ENCODE measurements around the gene DTNBP1. TPM values are rescaled to one million over a fixed set of nuclear protein-coding genes. Genes with fewer than 3 reads are reported as not detected.

The DTNBP1 gene
- total RNA-seq, 1 donor from 2014 or later = 17.2 TPM

GRCh38 chr6:15573384-15573783 is 89.4 kb downstream of the DTNBP1 start:
- DNase-seq (ENCODE audit: low spot score) = no peak
- H3K4me1 Mint-ChIP-seq (ENCODE audit: low read depth) = peaks cover 13% of the 10 kb centered on the region
- intact Hi-C loops (cut with micrococcal nuclease) = no loop called here

GRCh38 chr6:15572296-15573016 is 90.4 kb downstream of the DTNBP1 start:
- DNase-seq (ENCODE audit: low spot score) = no peak
- intact Hi-C loops (cut with micrococcal nuclease) = no loop called here

More at GRCh38 chr6:15573384-15573783, 89.4 kb downstream of the DTNBP1 start:
- Mint-ChIP-seq H3K9me3 (no peaks in the 10 kb centered on the region), H3K4me3 (no peak overlapping the region), H3K27ac (no peak overlapping the region), H3K36me3 (ENCODE audit: low read depth) (no peaks in the 10 kb centered on the region), H3K27me3 (ENCODE audit: insufficient read depth) (no peaks in the 10 kb centered on the region)

GRCh38 chr6:15570171-15570570 is 92.7 kb downstream of the DTNBP1 start:
- DNase-seq (ENCODE audit: low spot score) = no peak
- intact Hi-C loops (cut with micrococcal nuclease) = no loop called here
- Mint-ChIP-seq H3K36me3 (ENCODE audit: low read depth) (no peaks in the 10 kb centered on the region), H3K27me3 (ENCODE audit: insufficient read depth) (no peaks in the 10 kb centered on the region), H3K4me1 (ENCODE audit: low read depth) (peaks cover 7% of the 10 kb centered on the region), H3K27ac (no peak overlapping the region), H3K9me3 (no peaks in the 10 kb centered on the region), H3K4me3 (no peak overlapping the region)

More at GRCh38 chr6:15572296-15573016, 90.4 kb downstream of the DTNBP1 start:
- Mint-ChIP-seq H3K36me3 (ENCODE audit: low read depth) (no peaks in the 10 kb centered on the region), H3K4me3 (no peak overlapping the region), H3K9me3 (no peaks in the 10 kb centered on the region), H3K4me1 (ENCODE audit: low read depth) (peaks cover 13% of the 10 kb centered on the region), H3K27me3 (ENCODE audit: insufficient read depth) (no peaks in the 10 kb centered on the region), H3K27ac (no peak overlapping the region)

- Mint-ChIP-seq H3K4me3 (no peak overlapping the region), H3K4me1 (ENCODE audit: low read depth) (peaks cover 7% of the 10 kb centered on the region), H3K27ac (no peak overlapping the region), H3K27me3 (ENCODE audit: insufficient read depth) (no peaks in the 10 kb centered on the region), H3K36me3 (ENCODE audit: low read depth) (no peaks in the 10 kb centered on the region), H3K9me3 (no peaks in the 10 kb centered on the region)
- intact Hi-C loops (cut with micrococcal nuclease) = no loop called here
- DNase-seq (ENCODE audit: low spot score) = no peak
Measured at GRCh38 chr6:15569035-15569995, 93.5 kb downstream of the DTNBP1 start.

GRCh38 chr6:15562977-15563376 is 99.9 kb downstream of the DTNBP1 start:
- no peak for DNase-seq (ENCODE audit: low spot score)
- Mint-ChIP-seq H3K9me3 (no peaks in the 10 kb centered on the region), H3K4me3 (no peak overlapping the region), H3K4me1 (ENCODE audit: low read depth) (no peaks in the 10 kb centered on the region), H3K27ac (no peak overlapping the region), H3K27me3 (ENCODE audit: insufficient read depth) (no peaks in the 10 kb centered on the region), H3K36me3 (ENCODE audit: low read depth) (no peaks in the 10 kb centered on the region)
- intact Hi-C loops (cut with micrococcal nuclease) = no loop called here

DNA sequence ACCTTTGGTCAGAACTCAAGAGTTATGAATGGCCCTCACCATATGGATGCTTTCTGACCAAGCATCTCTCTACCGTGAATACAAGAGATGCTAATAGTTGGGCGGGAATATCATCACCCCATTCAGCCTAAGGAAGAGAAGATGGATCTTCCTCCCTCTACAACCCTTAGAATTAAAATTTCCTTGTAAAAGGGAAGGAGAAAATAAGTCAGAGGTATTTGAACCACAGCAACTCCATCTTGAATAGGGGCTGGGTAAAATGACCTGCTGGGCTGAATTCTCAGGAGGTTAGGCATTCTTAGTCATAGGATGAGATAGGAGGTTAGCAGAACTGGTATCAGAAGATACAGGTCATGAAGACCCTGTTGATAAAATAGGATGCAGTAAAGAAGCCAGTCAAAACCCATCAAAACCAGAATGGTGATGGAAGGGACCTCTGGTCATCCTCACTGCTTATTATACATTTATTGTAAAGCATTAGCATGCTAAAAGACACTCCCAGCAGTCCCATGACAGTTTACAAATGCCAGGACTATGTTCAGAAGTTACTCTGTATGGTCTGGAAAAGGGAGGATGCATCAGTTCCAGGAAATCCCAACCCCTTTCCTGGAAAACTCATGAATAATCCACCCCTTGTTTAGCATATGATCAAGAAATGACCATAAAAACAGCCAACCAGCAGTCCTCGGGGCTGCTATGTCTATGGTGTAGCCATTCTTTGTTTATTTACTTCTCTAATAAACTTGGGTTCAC is 101.2 kb downstream of the DTNBP1 start:
- no peaks in the 10 kb centered on the region for H3K4me1 Mint-ChIP-seq (ENCODE audit: low read depth)
- no peaks in the 10 kb centered on the region for H3K27me3 Mint-ChIP-seq (ENCODE audit: insufficient read depth)
- H3K36me3 Mint-ChIP-seq (ENCODE audit: low read depth) = peaks cover 4% of the 10 kb centered on the region
- no peak overlapping the region for H3K27ac Mint-ChIP-seq
- DNase-seq (ENCODE audit: low spot score) = no peak
- intact Hi-C loops (cut with micrococcal nuclease) = no loop called here
- H3K4me3 Mint-ChIP-seq = no peak overlapping the region
- no peaks in the 10 kb centered on the region for H3K9me3 Mint-ChIP-seq

- intact Hi-C loops (cut with micrococcal nuclease) = no loop called here
- no peak for DNase-seq (ENCODE audit: low spot score)
- Mint-ChIP-seq H3K9me3 (no peaks in the 10 kb centered on the region), H3K27ac (no peak overlapping the region), H3K27me3 (ENCODE audit: insufficient read depth) (no peaks in the 10 kb centered on the region), H3K36me3 (ENCODE audit: low read depth) (peaks cover 4% of the 10 kb centered on the region), H3K4me3 (no peak overlapping the region), H3K4me1 (ENCODE audit: low read depth) (no peaks in the 10 kb centered on the region)
Measured at GRCh38 chr6:15560713-15561112, 102.1 kb downstream of the DTNBP1 start.

DNA sequence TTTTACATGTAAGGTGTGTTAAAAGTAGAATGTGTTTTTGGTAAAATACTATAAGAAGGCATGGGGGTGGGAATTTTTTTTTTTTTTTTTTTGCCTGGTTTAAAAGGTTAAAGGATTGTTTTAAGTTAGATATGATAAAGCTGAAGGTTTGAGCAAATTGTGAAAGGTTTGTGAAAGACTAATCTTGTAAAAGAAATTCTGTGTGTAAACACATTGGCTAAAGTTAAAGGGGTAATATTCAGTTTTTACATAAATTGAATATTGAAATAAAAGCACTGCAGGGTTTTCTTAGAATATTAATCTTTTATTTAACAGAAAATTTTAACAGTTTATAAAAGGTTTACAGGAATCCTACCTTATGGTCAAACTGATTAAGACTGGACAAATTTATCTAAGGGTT is 105.7 kb downstream of the DTNBP1 start:
- H3K4me1 Mint-ChIP-seq (ENCODE audit: low read depth) = no peaks in the 10 kb centered on the region
- H3K27me3 Mint-ChIP-seq (ENCODE audit: insufficient read depth) = no peaks in the 10 kb centered on the region
- no peaks in the 10 kb centered on the region for H3K9me3 Mint-ChIP-seq
- no peak for DNase-seq (ENCODE audit: low spot score)
- intact Hi-C loops (cut with micrococcal nuclease) = no loop called here
- no peak overlapping the region for H3K4me3 Mint-ChIP-seq
- no peak overlapping the region for H3K27ac Mint-ChIP-seq
- peaks cover 4% of the 10 kb centered on the region for H3K36me3 Mint-ChIP-seq (ENCODE audit: low read depth)

DNA sequence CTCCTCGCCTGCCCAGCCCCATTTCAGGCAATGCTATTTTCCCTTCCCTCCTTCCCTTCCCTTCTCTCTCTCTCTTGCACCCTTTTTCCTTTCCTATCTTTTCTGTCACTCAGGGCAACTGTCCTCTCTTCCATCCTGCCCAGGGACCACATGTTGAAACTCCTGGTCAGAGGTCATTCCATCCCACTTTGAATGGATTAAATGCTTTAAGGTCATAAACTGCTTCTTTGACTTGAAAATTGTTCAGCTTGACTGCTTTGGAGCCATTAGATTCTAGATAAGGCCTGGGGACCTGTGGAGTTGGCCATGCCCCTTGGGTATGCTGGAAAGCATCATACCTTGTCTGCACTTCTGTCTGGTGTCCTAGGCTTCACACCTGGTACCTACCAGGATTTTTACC is 106.1 kb downstream of the DTNBP1 start:
- Mint-ChIP-seq H3K27ac (no peak overlapping the region), H3K4me3 (no peak overlapping the region), H3K4me1 (ENCODE audit: low read depth) (no peaks in the 10 kb centered on the region), H3K36me3 (ENCODE audit: low read depth) (peaks cover 4% of the 10 kb centered on the region), H3K9me3 (no peaks in the 10 kb centered on the region), H3K27me3 (ENCODE audit: insufficient read depth) (no peaks in the 10 kb centered on the region)
- intact Hi-C loops (cut with micrococcal nuclease) = no loop called here
- DNase-seq (ENCODE audit: low spot score) = no peak

- Mint-ChIP-seq H3K9me3 (no peaks in the 10 kb centered on the region), H3K36me3 (ENCODE audit: low read depth) (peaks cover 6% of the 10 kb centered on the region), H3K4me1 (ENCODE audit: low read depth) (no peaks in the 10 kb centered on the region), H3K4me3 (no peak overlapping the region), H3K27ac (no peak overlapping the region), H3K27me3 (ENCODE audit: insufficient read depth) (no peaks in the 10 kb centered on the region)
- no peak for DNase-seq (ENCODE audit: low spot score)
- intact Hi-C loops (cut with micrococcal nuclease) = no loop called here
Measured at GRCh38 chr6:15555101-15556038, 107.5 kb downstream of the DTNBP1 start.

DNA sequence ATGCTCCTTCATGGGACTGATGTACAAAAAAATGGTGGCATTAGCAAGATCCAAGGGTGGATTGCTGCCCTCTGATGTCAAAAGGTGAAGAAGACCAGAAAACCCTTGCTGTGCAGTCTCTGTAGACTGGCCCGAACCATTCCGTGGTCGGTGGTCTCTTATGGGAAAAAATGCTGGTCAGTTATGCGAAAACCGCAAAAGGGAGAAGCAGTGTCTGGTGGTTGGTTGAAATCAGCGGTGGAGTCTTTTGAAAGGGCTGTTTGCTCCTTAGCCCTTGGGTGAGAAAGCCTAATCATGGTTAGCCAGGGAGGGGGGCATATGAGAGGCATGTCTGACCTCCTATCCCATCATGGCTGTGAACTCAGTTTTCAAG is 108.1 kb downstream of the DTNBP1 start:
- Mint-ChIP-seq H3K36me3 (ENCODE audit: low read depth) (peaks cover 6% of the 10 kb centered on the region), H3K9me3 (no peaks in the 10 kb centered on the region), H3K27ac (no peak overlapping the region), H3K4me3 (no peak overlapping the region), H3K27me3 (ENCODE audit: insufficient read depth) (no peaks in the 10 kb centered on the region), H3K4me1 (ENCODE audit: low read depth) (no peaks in the 10 kb centered on the region)
- intact Hi-C loops (cut with micrococcal nuclease) = no loop called here
- DNase-seq (ENCODE audit: low spot score) = no peak

- no peaks in the 10 kb centered on the region for H3K9me3 Mint-ChIP-seq
- H3K4me1 Mint-ChIP-seq (ENCODE audit: low read depth) = no peaks in the 10 kb centered on the region
- peaks cover 6% of the 10 kb centered on the region for H3K36me3 Mint-ChIP-seq (ENCODE audit: low read depth)
- intact Hi-C loops (cut with micrococcal nuclease) = no loop called here
- no peak overlapping the region for H3K4me3 Mint-ChIP-seq
- no peak overlapping the region for H3K27ac Mint-ChIP-seq
- no peaks in the 10 kb centered on the region for H3K27me3 Mint-ChIP-seq (ENCODE audit: insufficient read depth)
- no peak for DNase-seq (ENCODE audit: low spot score)
Measured at GRCh38 chr6:15553736-15554294, 109.0 kb downstream of the DTNBP1 start.

Data from activated T-helper 1 cell treated with anti-CD3 and anti-CD28 coated beads, Interleukin-12 subunit alpha, Interleukin-12 subunit beta, Interleukin-2, Interleukin-4 antibody, amounts not matched to agents 30 ng/mL and 10 ng/mL and 1 ng/mL, durations not matched to agents 14 hours and 24 hours and 36 hours (primary cell).